GM12878 (cell line): Measurements from ENCODE around the gene MYBPHL. TPM values are rescaled to one million over a fixed set of nuclear protein-coding genes. Genes with fewer than 3 reads are reported as not detected.

ENCODE experiments used
- ATAC-seq: fragments of 200-7000 bp; cut with Tn5 transposase; 3 replicates; pipeline ENCODE4 v1.9.1; 2020; ENCODE audit warnings: mild to moderate bottlenecking, moderate library complexity
- BruUV-seq: library from RNA; stranded (reverse); fragments of 400-500 nt; replicated peaks from 2 replicates; lab custom pipeline; 2021; lab: Mats Ljungman, UMichigan
- CTCF ChIA-PET: fragments of 300-600 bp; sonication (Branson Sonifier 250); formaldehyde crosslinking; extraction: SDS; loops from one replicate; lab custom pipeline; 2021; ENCODE audit warnings: inconsistent platforms; lab: Yijun Ruan, JAX
- POLR2A ChIA-PET: fragments of 350-600 bp; formaldehyde crosslinking; extraction: SDS; loops from one replicate; lab custom pipeline; 2021; ENCODE audit warnings: inconsistent platforms; lab: Charles Lee
- RAD21 ChIA-PET: fragments of 300-600 bp; sonication (Branson Sonifier 250); formaldehyde crosslinking; loops from one replicate; lab custom pipeline; 2023; ENCODE audit warnings: antibody characterized with exemption; ENCODE audit not compliant: unreplicated experiment; lab: Charles Lee
- SMC1A ChIA-PET: fragments of 300-600 bp; sonication (Branson Sonifier 250); formaldehyde crosslinking; loops from one replicate; lab custom pipeline; 2023; ENCODE audit not compliant: unreplicated experiment, uncharacterized antibody; lab: Charles Lee
- DNase-seq: peaks from one replicate; pipeline ENCODE4 v3.0.0-alpha.2; 2011; ENCODE audit warnings: low read depth, low spot score
- FAIRE-seq: peaks from 3 replicates; lab custom pipeline; 2011; peaks lifted over from hg19 to GRCh38; lab: Jason Lieb, UNC
- H2AFZ ChIP-seq: 2 replicates; pipeline ENCODE4 v1.6.0; 2011; ENCODE audit warnings: low read depth, low read length, control low read depth; ENCODE audit not compliant: control insufficient read depth
- H3K27ac ChIP-seq: 2 replicates; pipeline ENCODE4 v1.5.1; 2011; ENCODE audit warnings: control low read depth; ENCODE audit not compliant: control insufficient read depth, insufficient read depth
- H3K27me3 ChIP-seq, 2 experiments: replicated peaks in 1 of 2; 2 replicates each; pipeline versions ENCODE4 v1.6.0 to v1.6.1; 2011; ENCODE audit warnings: low read length in 1 of 2; ENCODE audit not compliant: control insufficient read depth in 2 of 2, insufficient read depth in 2 of 2
- H3K36me3 ChIP-seq, 2 experiments: 2 replicates each; pipeline ENCODE4 v1.5.1; 2011; ENCODE audit warnings: low read length in 1 of 2; ENCODE audit not compliant: control insufficient read depth in 2 of 2, insufficient read depth in 2 of 2
- H3K4me1 ChIP-seq: 2 replicates; pipeline ENCODE4 v1.6.1; 2011; ENCODE audit warnings: mild to moderate bottlenecking, low read length, moderate library complexity, mixed read lengths; ENCODE audit not compliant: control insufficient read depth, insufficient read depth
- H3K4me2 ChIP-seq: 2 replicates; pipeline ENCODE4 v1.6.0; 2011; ENCODE audit warnings: control low read depth; ENCODE audit not compliant: control insufficient read depth, insufficient read depth
- H3K4me3 ChIP-seq: fragments of 200-600 bp; sonication (generic); 2 replicates; pipeline ENCODE4 v1.5.1; 2016
- H3K79me2 ChIP-seq: 2 replicates; pipeline ENCODE4 v1.6.0; 2011; ENCODE audit warnings: low read length; ENCODE audit not compliant: control insufficient read depth, insufficient read depth
- H3K9ac ChIP-seq: 2 replicates; pipeline ENCODE4 v1.8.0; 2011; ENCODE audit warnings: low read length, control low read depth, mixed read lengths; ENCODE audit not compliant: control insufficient read depth, insufficient read depth
- H3K9me3 ChIP-seq: replicated peaks from 3 replicates; pipeline ENCODE4 v1.5.1; 2011; ENCODE audit warnings: mild to moderate bottlenecking, low read length; ENCODE audit not compliant: control insufficient read depth, insufficient read depth
- H4K20me1 ChIP-seq: 2 replicates; pipeline ENCODE4 v1.6.0; 2011; ENCODE audit not compliant: control insufficient read depth, insufficient read depth
- BACH1 ChIP-seq: fragments of 450-650 bp; IDR thresholded peaks from 2 replicates; pipeline ENCODE4 v1.6.1; 2017; ENCODE audit warnings: mild to moderate bottlenecking, borderline replicate concordance
- BCL11A ChIP-seq: IDR thresholded peaks from 2 replicates; pipeline ENCODE4 v1.6.1; 2011; ENCODE audit warnings: low read depth, low read length
- BRCA1 ChIP-seq: IDR thresholded peaks from 2 replicates; pipeline ENCODE4 v1.6.1; 2011; ENCODE audit warnings: low read depth, low read length, improper control_type of control experiment
- CUX1 ChIP-seq: IDR thresholded peaks from 2 replicates; pipeline ENCODE4 v1.6.1; 2012; ENCODE audit warnings: improper control_type of control experiment, low read depth, low read length; ENCODE audit not compliant: insufficient replicate concordance
- E2F4 ChIP-seq: IDR thresholded peaks from 2 replicates; pipeline ENCODE4 v1.6.1; 2012; ENCODE audit warnings: low read depth, low read length, improper control_type of control experiment
- EP300 ChIP-seq, 2 experiments: fragments of 150-350 bp in 1 of 2; IDR thresholded peaks; 2 replicates each; pipeline ENCODE4 v1.6.1; 2011 to 2012; ENCODE audit warnings: low read depth in 2 of 2, low read length in 2 of 2, borderline replicate concordance in 1 of 2, improper control_type of control experiment in 1 of 2, inconsistent platforms in 1 of 2; ENCODE audit not compliant: control insufficient read depth in 1 of 2
- MYC ChIP-seq: IDR thresholded peaks from 2 replicates; pipeline ENCODE4 v1.6.1; 2011; ENCODE audit warnings: mild to moderate bottlenecking, low read length, moderate library complexity, inconsistent platforms; ENCODE audit not compliant: insufficient read depth, insufficient replicate concordance, insufficient read length, severe bottlenecking
- NFYA ChIP-seq: IDR thresholded peaks from 2 replicates; pipeline ENCODE4 v1.6.1; 2011; ENCODE audit warnings: low read depth, mild to moderate bottlenecking, low read length, improper control_type of control experiment, borderline replicate concordance
- SPI1 ChIP-seq: IDR thresholded peaks from 2 replicates; pipeline ENCODE4 v1.6.1; 2011; ENCODE audit warnings: low read depth, mild to moderate bottlenecking, low read length, moderate library complexity, borderline replicate concordance; ENCODE audit not compliant: insufficient read depth
- WGBS: methylation state at CpG from one replicate; pipeline ENCODE4 v1.1.6; 2016; ENCODE audit warnings: low lambda C conversion rate; ENCODE audit not compliant: insufficient replicate concordance, insufficient coverage; ENCODE audit errors: missing lambda C conversion rate; 5-methylcytosine and 5-hydroxymethylcytosine counted together
- in situ Hi-C: fragments of 300-500 bp; cut with MboI; formaldehyde crosslinking; loops from 9 replicates; pipeline ENCODE4 v1.14.3; 2018; ENCODE audit warnings: mixed read lengths
- intact Hi-C: fragments of 100-400 bp; cut with micrococcal nuclease; formaldehyde crosslinking; loops from one replicate; pipeline ENCODE4 v1.14.2; 2022; ENCODE audit not compliant: unreplicated experiment
- polyA plus RNA-seq, 11 experiments: library from polyadenylated mRNA; depleted of rRNA in 4 of 11; unstranded in 6 of 11; stranded (reverse) in 5 of 11; fragments of >200 nt; fragmentation: Nextera tagmentation in 4 of 11; fragmentation: Illumina TruSeq in 1 of 11; extraction: Ambion mirVana in 4 of 11; extraction: Trizol in 1 of 11; gene quantifications; 1 replicate in 1 of 11; 2 replicates in 10 of 11; pipeline versions ENCODE4 v1.2.1 to v1.2.3, GENCODE V29; 2011 to 2016; ENCODE audit warnings: inconsistent platforms in 2 of 11, missing spikeins in 2 of 11, low read depth in 1 of 11
- total RNA-seq, 4 experiments: library from RNA; depleted of rRNA in 3 of 4; stranded (reverse); fragments of >200 nt in 3 of 4; fragmentation: Illumina TruSeq in 1 of 4; extraction: Trizol in 1 of 4; gene quantifications; 2 replicates each; pipeline versions ENCODE4 v1.2.1 to v1.2.3, GENCODE V29; 2013 to 2021
- TF ChIP-seq, protein P1 (sequence below): fragments of 450-650 bp; IDR thresholded peaks from 2 replicates; pipeline ENCODE4 v1.6.1; 2017; ENCODE audit warnings: mild to moderate bottlenecking

MYBPHL gene
- total and polyA plus RNA-seq, 10 of the 15 experiments (the other 5 are each of a cell fraction or from before 2014, with no cell fraction given), result 0.16 to 0.75 (median 0.54) TPM; not detected in 7

DNA sequence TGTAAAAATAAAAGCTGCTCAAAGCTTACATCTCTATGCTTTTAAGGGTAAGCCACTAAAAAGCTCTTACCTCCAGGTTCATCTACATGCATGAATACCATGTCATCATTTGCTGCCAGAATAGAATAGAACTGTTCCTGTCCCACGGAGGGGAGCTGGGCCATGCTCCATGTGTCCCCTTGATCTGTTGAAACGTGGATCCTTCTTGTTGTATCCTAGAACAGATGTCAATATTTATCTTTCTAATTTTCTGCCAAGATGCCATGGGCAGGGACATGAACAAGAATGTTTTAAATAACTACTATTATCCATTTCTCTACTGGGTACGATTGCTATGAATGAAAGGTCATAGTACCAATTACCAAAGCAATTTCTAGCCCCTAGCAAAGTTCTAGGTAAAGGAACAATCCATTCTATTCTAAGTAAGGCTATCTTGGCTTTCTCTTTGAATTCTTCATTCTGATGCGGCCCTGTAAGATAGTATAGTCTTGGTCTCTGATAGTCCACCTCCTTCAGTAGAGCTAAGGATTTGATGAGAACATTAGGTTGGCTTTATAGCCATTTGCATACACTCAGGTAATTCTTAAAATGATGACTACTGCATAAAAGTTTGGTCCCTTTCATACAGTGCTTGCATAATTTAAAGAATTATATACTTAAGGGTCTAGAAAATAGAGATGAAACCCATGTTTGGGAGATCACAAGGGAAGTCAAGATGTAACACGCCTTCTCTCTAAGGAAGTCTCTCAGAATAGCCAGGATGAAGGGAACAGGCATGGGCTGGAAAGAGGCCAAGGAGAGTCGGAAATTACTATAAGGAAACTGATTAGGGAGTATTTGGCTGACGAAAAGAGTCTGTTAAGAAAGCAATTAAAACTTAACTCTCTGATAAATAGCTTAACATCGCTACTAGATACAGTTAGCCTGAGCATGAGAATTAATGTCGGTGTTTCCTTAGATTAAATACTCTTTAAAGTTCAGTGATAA, 35.4 kb upstream of the MYBPHL start:
- no peaks in the 10 kb centered on the region for H3K36me3 ChIP-seq
- H4K20me1 ChIP-seq, result no peaks in the 10 kb centered on the region
- ATAC-seq (no peak), DNase-seq (no peak)
- ChIA-PET RAD21 (no interaction called here), CTCF (interaction anchor here (1.2 kb wide), 1 partner anchor 58 kb away, joined by 4 read pairs; no protein-coding TSS in a partner anchor), POLR2A (no interaction called here)
- H3K9me3 ChIP-seq, result no peaks in the 10 kb centered on the region
- H3K27ac ChIP-seq, result no peak overlapping the region
- BruUV-seq, result no TSS peak
- H3K27me3 ChIP-seq, result no peaks in the 10 kb centered on the region
- no peak overlapping the region for H3K4me2 ChIP-seq
- H3K4me3 ChIP-seq, result no peak overlapping the region
- intact Hi-C loops, result no loop called here
- H3K4me1 ChIP-seq, result no peaks in the 10 kb centered on the region
- no peak overlapping the region for H2AFZ ChIP-seq
- 31% methylated on average over 9 of the region's 9 CpGs for WGBS
- no peaks in the 10 kb centered on the region for H3K79me2 ChIP-seq
- TF ChIP-seq BACH1 (no peak), SPI1 (no peak), BRCA1 (no peak), EP300 (IDR thresholded peaks at IDR 0.05; ENCODE audit: borderline replicate concordance in 1 of 2, control insufficient read depth in 1 of 2, low read depth in 2 of 2, low read length in 2 of 2) (no peak), BCL11A (no peak), NFYA (no peak), MYC (no peak), E2F4 (no peak), CUX1 (no peak)
- TF ChIP-seq, protein P1, sequence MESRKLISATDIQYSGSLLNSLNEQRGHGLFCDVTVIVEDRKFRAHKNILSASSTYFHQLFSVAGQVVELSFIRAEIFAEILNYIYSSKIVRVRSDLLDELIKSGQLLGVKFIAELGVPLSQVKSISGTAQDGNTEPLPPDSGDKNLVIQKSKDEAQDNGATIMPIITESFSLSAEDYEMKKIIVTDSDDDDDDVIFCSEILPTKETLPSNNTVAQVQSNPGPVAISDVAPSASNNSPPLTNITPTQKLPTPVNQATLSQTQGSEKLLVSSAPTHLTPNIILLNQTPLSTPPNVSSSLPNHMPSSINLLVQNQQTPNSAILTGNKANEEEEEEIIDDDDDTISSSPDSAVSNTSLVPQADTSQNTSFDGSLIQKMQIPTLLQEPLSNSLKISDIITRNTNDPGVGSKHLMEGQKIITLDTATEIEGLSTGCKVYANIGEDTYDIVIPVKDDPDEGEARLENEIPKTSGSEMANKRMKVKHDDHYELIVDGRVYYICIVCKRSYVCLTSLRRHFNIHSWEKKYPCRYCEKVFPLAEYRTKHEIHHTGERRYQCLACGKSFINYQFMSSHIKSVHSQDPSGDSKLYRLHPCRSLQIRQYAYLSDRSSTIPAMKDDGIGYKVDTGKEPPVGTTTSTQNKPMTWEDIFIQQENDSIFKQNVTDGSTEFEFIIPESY, result no peak
- TF ChIP-seq, all 136 proteins: peak for 0
- in situ Hi-C loops, result no loop called here
- no peak for FAIRE-seq
- no peak overlapping the region for H3K9ac ChIP-seq
- SMC1A ChIA-PET, result interaction anchor here (0.9 kb wide), 1 partner anchor 13 kb away, joined by 3 read pairs; no protein-coding TSS in a partner anchor
